DND-41 (cell line): ENCODE measurements around the gene NDUFS8.

Source experiments
- ATAC-seq: fragments of 200-7000 bp; cut with Tn5 transposase; 3 replicates; pipeline ENCODE4 v1.9.1; 2021; ENCODE audit warnings: low read depth; ENCODE audit not compliant: insufficient read depth
- DNase-seq: peaks from one replicate; pipeline ENCODE4 v3.0.0-alpha.2; 2020
- H2AFZ ChIP-seq: 2 replicates; pipeline ENCODE4 v1.6.0; 2012; ENCODE audit warnings: low read depth, low read length
- H3K27ac ChIP-seq: 2 replicates; pipeline ENCODE4 v1.5.1; 2012; ENCODE audit warnings: low read length, inconsistent platforms
- H3K27me3 ChIP-seq: fragments of 200-600 bp; sonication (generic); 2 replicates; pipeline ENCODE4 v1.6.0; 2012; ENCODE audit warnings: low read length, mild to moderate bottlenecking, inconsistent platforms; ENCODE audit not compliant: insufficient read depth, poor library complexity
- H3K36me3 ChIP-seq: 2 replicates; pipeline ENCODE4 v1.5.1; 2012; ENCODE audit warnings: low read length, inconsistent platforms; ENCODE audit not compliant: insufficient read depth
- H3K4me1 ChIP-seq: 2 replicates; pipeline ENCODE4 v1.5.1; 2012; ENCODE audit warnings: mild to moderate bottlenecking, low read length; ENCODE audit not compliant: insufficient read depth
- H3K4me2 ChIP-seq: 2 replicates; pipeline ENCODE4 v1.6.0; 2012; ENCODE audit warnings: mild to moderate bottlenecking, moderate library complexity, low read length, inconsistent platforms; ENCODE audit not compliant: insufficient read depth
- H3K4me3 ChIP-seq, 2 experiments: fragments of 200-600 bp in 1 of 2; shearing (Covaris generic) in 1 of 2; 2 replicates each; pipeline ENCODE4 v1.5.1; 2012 to 2016; ENCODE audit warnings: inconsistent platforms in 2 of 2, low read length in 2 of 2, mild to moderate bottlenecking in 2 of 2, low read depth in 1 of 2, moderate library complexity in 1 of 2
- H3K79me2 ChIP-seq: 2 replicates; pipeline ENCODE4 v1.6.0; 2012; ENCODE audit warnings: low read length, inconsistent platforms; ENCODE audit not compliant: insufficient read depth
- H3K9ac ChIP-seq: 2 replicates; pipeline ENCODE4 v1.6.0; 2012; ENCODE audit warnings: low read depth, mild to moderate bottlenecking, inconsistent platforms, low read length, moderate library complexity
- H3K9me3 ChIP-seq: 2 replicates; pipeline ENCODE4 v1.5.1; 2012; ENCODE audit warnings: low read length, moderate library complexity, mild to moderate bottlenecking, inconsistent platforms; ENCODE audit not compliant: insufficient read depth, severe bottlenecking
- H4K20me1 ChIP-seq: 2 replicates; pipeline ENCODE4 v1.6.0; 2012; ENCODE audit warnings: low read length; ENCODE audit not compliant: insufficient read depth
- EZH2 ChIP-seq: IDR thresholded peaks from 3 replicates; pipeline ENCODE4 v1.6.1; 2012; ENCODE audit warnings: borderline replicate concordance, low read depth, mild to moderate bottlenecking, moderate library complexity, low read length, inconsistent platforms; ENCODE audit not compliant: severe bottlenecking
- TF ChIP-seq, protein P1 (sequence below): IDR thresholded peaks from 2 replicates; pipeline ENCODE4 v1.5.1; 2012; ENCODE audit warnings: borderline replicate concordance, low read length, moderate library complexity, mild to moderate bottlenecking; ENCODE audit not compliant: poor library complexity, severe bottlenecking; ENCODE audit errors: extremely low read depth

NDUFS8 gene

GRCh38 chr11:68052137-68052873, 21.8 kb downstream of the NDUFS8 start:
- H3K4me3 ChIP-seq = no peak overlapping the region
- H3K4me1 ChIP-seq = no peaks in the 10 kb centered on the region
- no peaks in the 10 kb centered on the region for H3K79me2 ChIP-seq
- 0 out of 2 replicates have a peak, but pooled peaks cover 2% of the 10 kb centered on the region for H4K20me1 ChIP-seq
- no peaks in the 10 kb centered on the region for H3K9me3 ChIP-seq
- ATAC-seq (no peak; the same call in 2 of the 3 replicates), DNase-seq (no peak)
- 0 out of 2 replicates have a peak, but pooled peaks cover 4% of the 10 kb centered on the region for H3K36me3 ChIP-seq
- TF ChIP-seq EZH2 = no peak
- TF ChIP-seq, protein P1, sequence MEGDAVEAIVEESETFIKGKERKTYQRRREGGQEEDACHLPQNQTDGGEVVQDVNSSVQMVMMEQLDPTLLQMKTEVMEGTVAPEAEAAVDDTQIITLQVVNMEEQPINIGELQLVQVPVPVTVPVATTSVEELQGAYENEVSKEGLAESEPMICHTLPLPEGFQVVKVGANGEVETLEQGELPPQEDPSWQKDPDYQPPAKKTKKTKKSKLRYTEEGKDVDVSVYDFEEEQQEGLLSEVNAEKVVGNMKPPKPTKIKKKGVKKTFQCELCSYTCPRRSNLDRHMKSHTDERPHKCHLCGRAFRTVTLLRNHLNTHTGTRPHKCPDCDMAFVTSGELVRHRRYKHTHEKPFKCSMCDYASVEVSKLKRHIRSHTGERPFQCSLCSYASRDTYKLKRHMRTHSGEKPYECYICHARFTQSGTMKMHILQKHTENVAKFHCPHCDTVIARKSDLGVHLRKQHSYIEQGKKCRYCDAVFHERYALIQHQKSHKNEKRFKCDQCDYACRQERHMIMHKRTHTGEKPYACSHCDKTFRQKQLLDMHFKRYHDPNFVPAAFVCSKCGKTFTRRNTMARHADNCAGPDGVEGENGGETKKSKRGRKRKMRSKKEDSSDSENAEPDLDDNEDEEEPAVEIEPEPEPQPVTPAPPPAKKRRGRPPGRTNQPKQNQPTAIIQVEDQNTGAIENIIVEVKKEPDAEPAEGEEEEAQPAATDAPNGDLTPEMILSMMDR = no peak
- no peak overlapping the region for H3K27ac ChIP-seq
- no peak overlapping the region for H2AFZ ChIP-seq
- H3K27me3 ChIP-seq = no peaks in the 10 kb centered on the region
- no peak overlapping the region for H3K9ac ChIP-seq
- no peak overlapping the region for H3K4me2 ChIP-seq

DNA sequence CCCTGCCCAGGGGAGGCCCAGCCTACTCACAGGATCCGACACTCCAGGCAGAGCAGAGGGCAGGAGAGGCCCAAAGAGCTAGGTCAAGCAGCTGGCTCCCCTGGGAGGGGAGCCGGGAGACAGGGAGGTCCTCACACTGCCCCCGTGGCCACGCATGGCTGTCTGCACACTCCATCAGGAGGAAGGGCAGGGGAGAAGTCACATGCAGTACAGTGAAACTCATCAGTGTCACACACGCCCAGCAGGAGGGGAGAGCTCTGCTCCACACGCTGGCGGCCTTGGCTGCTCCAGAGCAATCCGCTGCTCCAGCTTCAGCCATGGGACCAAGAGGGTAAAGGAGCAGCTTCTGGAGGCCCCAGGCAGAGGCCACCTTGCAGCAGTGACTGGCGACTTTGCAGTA, 22.6 kb downstream of the NDUFS8 start:
- H3K36me3 ChIP-seq = peaks cover 4% of the 10 kb centered on the region; the same call in 1 of the 2 replicates
- no peak for ATAC-seq
- no peaks in the 10 kb centered on the region for H3K4me1 ChIP-seq
- H3K27ac ChIP-seq = no peak overlapping the region
- DNase-seq = no peak
- 0 out of 2 replicates have a peak, but pooled peaks cover 2% of the 10 kb centered on the region for H4K20me1 ChIP-seq
- H3K4me2 ChIP-seq = no peak overlapping the region
- H3K9me3 ChIP-seq = no peaks in the 10 kb centered on the region
- H3K79me2 ChIP-seq = no peaks in the 10 kb centered on the region
- no peak overlapping the region for H3K9ac ChIP-seq
- no peak overlapping the region for H3K4me3 ChIP-seq
- no peaks in the 10 kb centered on the region for H3K27me3 ChIP-seq
- TF ChIP-seq, protein P1 = no peak
- TF ChIP-seq EZH2 = no peak
- no peak overlapping the region for H2AFZ ChIP-seq

GRCh38 chr11:68053981-68054812, 23.7 kb downstream of the NDUFS8 start:
- no peak overlapping the region for H3K4me3 ChIP-seq

More at GRCh38 chr11:68053981-68054812, 23.7 kb downstream of the NDUFS8 start:
- no peak for ATAC-seq
- H3K9ac ChIP-seq = no peak overlapping the region
- H2AFZ ChIP-seq = no peak overlapping the region
- 0 out of 2 replicates have a peak, but pooled peaks cover 2% of the 10 kb centered on the region for H4K20me1 ChIP-seq
- DNase-seq = no peak
- no peaks in the 10 kb centered on the region for H3K9me3 ChIP-seq
- no peaks in the 10 kb centered on the region for H3K27me3 ChIP-seq
- H3K79me2 ChIP-seq = no peaks in the 10 kb centered on the region
- no peak overlapping the region for H3K27ac ChIP-seq
- no peak overlapping the region for H3K4me2 ChIP-seq
- H3K4me1 ChIP-seq = no peaks in the 10 kb centered on the region
- H3K36me3 ChIP-seq = peaks cover 7% of the 10 kb centered on the region; the same call in 1 of the 2 replicates
- TF ChIP-seq, protein P1 = no peak
- TF ChIP-seq EZH2 = no peak
